MM.1S (cell line): ENCODE data around the gene GNGT1.

ENCODE experiments used
- EZH2 ChIP-seq: fragments of 300-600 bp; sonication (generic); optimal IDR thresholded peaks from 2 replicates; pipeline ENCODE3; 2017; ENCODE audit warnings: low read depth, mild to moderate bottlenecking, antibody characterized with exemption, low read length, mixed read lengths
- TF ChIP-seq, protein P1 (sequence below): fragments of 300-600 bp; sonication (generic); IDR thresholded peaks from 2 replicates; pipeline ENCODE4 v1.5.1; 2016; ENCODE audit warnings: antibody characterized with exemption, low read length, mixed read lengths

DNA sequence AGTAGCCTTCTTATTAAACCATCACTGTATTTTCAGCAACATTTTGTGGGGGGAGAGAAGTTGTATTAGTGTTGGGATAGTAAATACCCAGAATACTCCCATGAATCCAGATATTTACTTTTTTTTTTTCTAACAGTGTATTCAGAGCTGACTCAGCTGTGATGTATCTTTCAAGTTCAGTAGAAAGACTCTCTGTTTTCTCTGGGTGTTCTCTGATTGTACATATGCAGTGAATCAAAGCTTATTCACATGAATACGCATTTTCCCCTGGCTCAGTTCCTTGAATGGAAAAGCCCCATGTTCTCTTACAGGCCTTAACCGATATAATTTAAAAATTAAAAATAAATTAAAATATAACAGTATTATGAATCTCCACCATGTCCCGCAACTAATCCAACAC lies 17.1 kb upstream of the GNGT1 start:
- TF ChIP-seq, protein P1, sequence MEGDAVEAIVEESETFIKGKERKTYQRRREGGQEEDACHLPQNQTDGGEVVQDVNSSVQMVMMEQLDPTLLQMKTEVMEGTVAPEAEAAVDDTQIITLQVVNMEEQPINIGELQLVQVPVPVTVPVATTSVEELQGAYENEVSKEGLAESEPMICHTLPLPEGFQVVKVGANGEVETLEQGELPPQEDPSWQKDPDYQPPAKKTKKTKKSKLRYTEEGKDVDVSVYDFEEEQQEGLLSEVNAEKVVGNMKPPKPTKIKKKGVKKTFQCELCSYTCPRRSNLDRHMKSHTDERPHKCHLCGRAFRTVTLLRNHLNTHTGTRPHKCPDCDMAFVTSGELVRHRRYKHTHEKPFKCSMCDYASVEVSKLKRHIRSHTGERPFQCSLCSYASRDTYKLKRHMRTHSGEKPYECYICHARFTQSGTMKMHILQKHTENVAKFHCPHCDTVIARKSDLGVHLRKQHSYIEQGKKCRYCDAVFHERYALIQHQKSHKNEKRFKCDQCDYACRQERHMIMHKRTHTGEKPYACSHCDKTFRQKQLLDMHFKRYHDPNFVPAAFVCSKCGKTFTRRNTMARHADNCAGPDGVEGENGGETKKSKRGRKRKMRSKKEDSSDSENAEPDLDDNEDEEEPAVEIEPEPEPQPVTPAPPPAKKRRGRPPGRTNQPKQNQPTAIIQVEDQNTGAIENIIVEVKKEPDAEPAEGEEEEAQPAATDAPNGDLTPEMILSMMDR, result no peak
- no peak for TF ChIP-seq EZH2
